Endodermal cell (in vitro differentiated cells): Measurements from ENCODE around the gene ZNF423. TPM values are rescaled to one million over a fixed set of nuclear protein-coding genes. Genes with fewer than 3 reads are reported as not detected.

Experiments
- DNase-seq: peaks from one replicate; pipeline ENCODE4 v3.0.0-alpha.2; 2017
- H3K27ac ChIP-seq: 2 replicates; pipeline ENCODE4 v1.5.1; 2013; ENCODE audit warnings: mild to moderate bottlenecking, low read depth, low read length, moderate library complexity
- H3K27me3 ChIP-seq: 2 replicates; pipeline ENCODE4 v1.6.1; 2013; ENCODE audit warnings: mild to moderate bottlenecking, low read length, moderate library complexity; ENCODE audit not compliant: insufficient read depth, control insufficient read depth, poor library complexity, severe bottlenecking
- H3K36me3 ChIP-seq: 2 replicates; pipeline ENCODE4 v1.7.0; 2013; ENCODE audit warnings: mild to moderate bottlenecking, low read length, moderate library complexity; ENCODE audit not compliant: control insufficient read depth, insufficient read depth
- H3K4me1 ChIP-seq: one replicate; pipeline ENCODE4 v1.7.0; 2013; ENCODE audit warnings: low read length; ENCODE audit not compliant: control insufficient read depth, insufficient read depth
- H3K4me3 ChIP-seq: 2 replicates; pipeline ENCODE4 v1.5.1; 2013; ENCODE audit warnings: mild to moderate bottlenecking, low read length, moderate library complexity
- H3K9ac ChIP-seq: 2 replicates; pipeline ENCODE4 v1.6.1; 2013; ENCODE audit warnings: mild to moderate bottlenecking, low read length, moderate library complexity; ENCODE audit not compliant: poor library complexity, severe bottlenecking; ENCODE audit errors: extremely low read depth
- H3K9me3 ChIP-seq: 2 replicates; pipeline ENCODE4 v1.6.1; 2013; ENCODE audit warnings: mild to moderate bottlenecking, low read length, moderate library complexity; ENCODE audit not compliant: control insufficient read depth
- H3K27ac Mint-ChIP-seq: 2 replicates; pipeline ENCODE4 v1.8.0; 2020; ENCODE audit warnings: mixed read lengths
- H3K27me3 Mint-ChIP-seq: 2 replicates; pipeline ENCODE4 v1.8.0; 2021; ENCODE audit warnings: mild to moderate bottlenecking, mixed read lengths; ENCODE audit not compliant: insufficient read depth
- H3K36me3 Mint-ChIP-seq: 2 replicates; pipeline ENCODE4 v1.8.0; 2020; ENCODE audit warnings: low read depth, mixed read lengths
- H3K4me1 Mint-ChIP-seq: 2 replicates; pipeline ENCODE4 v1.8.0; 2020; ENCODE audit warnings: mixed read lengths
- H3K4me3 Mint-ChIP-seq: 2 replicates; pipeline ENCODE4 v1.8.0; 2020; ENCODE audit warnings: mild to moderate bottlenecking, moderate library complexity, mixed read lengths
- H3K9me3 Mint-ChIP-seq: 2 replicates; pipeline ENCODE4 v1.8.0; 2020; ENCODE audit warnings: mild to moderate bottlenecking, mixed read lengths
- CTCF ChIP-seq: fragments of 200-600 bp; sonication (generic); conservative IDR thresholded peaks from 2 replicates; pipeline ENCODE4 v1.5.0; 2021; ENCODE audit warnings: antibody characterized with exemption, mild to moderate bottlenecking
- WGBS, 2 experiments: methylation state at CpG; one replicate each; pipeline versions ENCODE4 v1.1.5 to v1.1.7; 2013; ENCODE audit warnings: missing lambda C conversion rate in 2 of 2, mixed read lengths in 1 of 2; ENCODE audit not compliant: insufficient coverage in 1 of 2, insufficient read length in 1 of 2; 5-methylcytosine and 5-hydroxymethylcytosine counted together
- total RNA-seq, 2 donors: library from RNA; stranded (reverse); fragmentation: NEBNext Ultra II Directional in 1 of 2; extraction: Animal tissue kit (Norgen Biotek cat#: 25700) in 1 of 2; gene quantifications; 2 replicates in 1 of 2; 3 replicates in 1 of 2; pipeline ENCODE4 v1.2.1, GENCODE V29; 2021

The ZNF423 gene
- total RNA-seq, 2 donors from 2014 or later, result 30.3 to 41.9 TPM

GRCh38 chr16:49744244-49745220, 111.4 kb downstream of the ZNF423 start:
- no peaks in the 10 kb centered on the region for H3K9me3 ChIP-seq
- no peak overlapping the region for H3K4me3 ChIP-seq
- H3K9me3 Mint-ChIP-seq, result no peaks in the 10 kb centered on the region
- DNase-seq, result no peak
- H3K4me1 ChIP-seq, result peaks cover 5% of the 10 kb centered on the region
- no peak overlapping the region for H3K4me3 Mint-ChIP-seq
- H3K4me1 Mint-ChIP-seq, result peaks cover 5% of the 10 kb centered on the region
- no peak overlapping the region for H3K27ac ChIP-seq
- no peak overlapping the region for H3K9ac ChIP-seq
- no peaks in the 10 kb centered on the region for H3K27me3 Mint-ChIP-seq
- TF ChIP-seq CTCF, result no peak
- H3K27ac Mint-ChIP-seq, result no peak overlapping the region
- no peaks in the 10 kb centered on the region for H3K36me3 ChIP-seq
- H3K36me3 Mint-ChIP-seq, result no peaks in the 10 kb centered on the region
- no peaks in the 10 kb centered on the region for H3K27me3 ChIP-seq
- WGBS, 2 experiments, result 93 to 96% methylated on average over 14 to 18 of the region's 19 CpGs

- Mint-ChIP-seq H3K4me3 (no peak overlapping the region), H3K36me3 (no peaks in the 10 kb centered on the region), H3K4me1 (peaks cover 3% of the 10 kb centered on the region), H3K9me3 (no peaks in the 10 kb centered on the region), H3K27ac (peak overlapping the region; percentile 52), H3K27me3 (no peaks in the 10 kb centered on the region)
- WGBS, 2 experiments, result 91 to 96% methylated on average over 7 to 10 of the region's 10 CpGs
- Histone ChIP-seq H3K36me3 (no peaks in the 10 kb centered on the region), H3K4me1 (peaks cover 5% of the 10 kb centered on the region), H3K4me3 (no peak overlapping the region), H3K27ac (no peak overlapping the region), H3K9me3 (no peaks in the 10 kb centered on the region), H3K9ac (no peak overlapping the region), H3K27me3 (no peaks in the 10 kb centered on the region)
- no peak for TF ChIP-seq CTCF
- DNase-seq, result no peak
Measured at GRCh38 chr16:49743658-49744057, 112.3 kb downstream of the ZNF423 start.

GRCh38 chr16:49743203-49743464, 112.8 kb downstream of the ZNF423 start:
- DNase-seq, result no peak
- Histone ChIP-seq H3K9ac (no peak overlapping the region), H3K9me3 (no peaks in the 10 kb centered on the region), H3K4me3 (no peak overlapping the region), H3K27me3 (no peaks in the 10 kb centered on the region), H3K27ac (no peak overlapping the region), H3K4me1 (peaks cover 5% of the 10 kb centered on the region), H3K36me3 (no peaks in the 10 kb centered on the region)
- H3K4me3 Mint-ChIP-seq, result no peak overlapping the region
- no peaks in the 10 kb centered on the region for H3K36me3 Mint-ChIP-seq
- no peaks in the 10 kb centered on the region for H3K9me3 Mint-ChIP-seq
- WGBS, 2 experiments, result 78 to 98% methylated on average over 2 to 4 of the region's 4 CpGs
- H3K27ac Mint-ChIP-seq, result no peak overlapping the region
- H3K4me1 Mint-ChIP-seq, result peaks cover 3% of the 10 kb centered on the region
- H3K27me3 Mint-ChIP-seq, result no peaks in the 10 kb centered on the region
- no peak for TF ChIP-seq CTCF
